SK-N-SH (cell line): ENCODE results near the gene AMFR. TPM values are rescaled to one million over a fixed set of nuclear protein-coding genes. Genes with fewer than 3 reads are reported as not detected.

Source experiments
- CTCF ChIA-PET: fragments of 300-600, 350-600 bp; formaldehyde crosslinking; extraction: SDS; loops from one replicate; lab custom pipeline; 2021; lab: Yijun Ruan, JAX
- POLR2A ChIA-PET: fragments of 350-600 bp; sonication (Branson Sonifier 250); formaldehyde crosslinking; extraction: SDS; loops from one replicate; lab custom pipeline; 2020; ENCODE audit warnings: antibody characterized with exemption, inconsistent platforms; lab: Yijun Ruan, JAX
- DNase-seq: peaks from one replicate; pipeline ENCODE4 v3.0.0; 2012
- H2AFZ ChIP-seq: fragments of 200-600 bp; sonication (generic); 2 replicates; pipeline ENCODE4 v1.8.1; 2016; ENCODE audit warnings: antibody characterized with exemption, mild to moderate bottlenecking, low read depth
- H3F3A ChIP-seq: fragments of 200-600 bp; sonication (generic); replicated peaks from 2 replicates; pipeline ENCODE3; 2016; ENCODE audit warnings: antibody characterized with exemption, mild to moderate bottlenecking; ENCODE audit not compliant: insufficient read depth
- H3K27ac ChIP-seq, 2 experiments: fragments of 200-500 bp in 1 of 2; fragments of 200-600 bp in 1 of 2; sonication (Bioruptor generic) in 1 of 2; sonication (generic), shearing (Covaris generic) in 1 of 2; 2 replicates each; pipeline versions ENCODE4 v1.5.1 to v1.6.1; 2014 to 2016; ENCODE audit warnings: low read depth in 2 of 2, inconsistent platforms in 1 of 2, low read length in 1 of 2, mild to moderate bottlenecking in 1 of 2, mixed read lengths in 1 of 2
- H3K27me3 ChIP-seq: fragments of 200-600 bp; sonication (generic), shearing (Covaris generic); 2 replicates; pipeline ENCODE4 v1.6.1; 2016; ENCODE audit warnings: mixed run types; ENCODE audit not compliant: insufficient read depth
- H3K36me3 ChIP-seq, 2 experiments: fragments of 200-500 bp in 1 of 2; fragments of 200-600 bp in 1 of 2; sonication (Bioruptor generic) in 1 of 2; sonication (generic) in 1 of 2; replicated peaks in 1 of 2; 2 replicates each; pipeline versions ENCODE3 to v1.5.1; 2014 to 2016; ENCODE audit warnings: low read length in 1 of 2, mild to moderate bottlenecking in 1 of 2; ENCODE audit not compliant: insufficient read depth in 2 of 2, control insufficient read depth in 1 of 2
- H3K4me1 ChIP-seq, 2 experiments: fragments of 200-500 bp in 1 of 2; fragments of 200-600 bp in 1 of 2; sonication (Bioruptor generic) in 1 of 2; sonication (generic), shearing (Covaris generic) in 1 of 2; 2 replicates each; pipeline versions ENCODE4 v1.5.1 to v1.6.1; 2014 to 2016; ENCODE audit warnings: low read depth in 1 of 2, low read length in 1 of 2, mixed run types in 1 of 2; ENCODE audit not compliant: insufficient read depth in 2 of 2, control insufficient read depth in 1 of 2
- H3K4me2 ChIP-seq: fragments of 200-600 bp; sonication (generic), shearing (Covaris generic); 2 replicates; pipeline ENCODE4 v1.6.1; 2017; ENCODE audit warnings: mixed run types
- H3K4me3 ChIP-seq, 2 experiments: fragments of 200-500 bp in 1 of 2; fragments of 200-600 bp in 1 of 2; sonication (Bioruptor generic) in 1 of 2; sonication (generic), shearing (Covaris generic) in 1 of 2; 2 replicates each; pipeline versions ENCODE4 v1.5.1 to v1.8.1; 2014 to 2016; ENCODE audit warnings: low read depth in 2 of 2, inconsistent platforms in 1 of 2, low read length in 1 of 2, mild to moderate bottlenecking in 1 of 2, mixed read lengths in 1 of 2, moderate library complexity in 1 of 2
- H3K79me2 ChIP-seq: fragments of 200-600 bp; sonication (generic); 2 replicates; pipeline ENCODE4 v1.8.1; 2017; ENCODE audit warnings: mild to moderate bottlenecking; ENCODE audit not compliant: insufficient read depth
- H3K9ac ChIP-seq: fragments of 200-600 bp; sonication (generic); 2 replicates; pipeline ENCODE4 v1.6.1; 2017; ENCODE audit warnings: mixed run types
- H3K9me2 ChIP-seq: fragments of 200-600 bp; sonication (generic); 2 replicates; pipeline ENCODE4 v1.6.1; 2017; ENCODE audit warnings: mixed run types
- H3K9me3 ChIP-seq: fragments of 200-600 bp; sonication (generic); 2 replicates; pipeline ENCODE4 v1.6.1; 2017; ENCODE audit warnings: mixed run types, mild to moderate bottlenecking, moderate library complexity
- H4K20me1 ChIP-seq: fragments of 200-600 bp; sonication (generic); 2 replicates; pipeline ENCODE4 v1.6.1; 2017; ENCODE audit warnings: mild to moderate bottlenecking, mixed run types; ENCODE audit not compliant: insufficient read depth
- CHD2 ChIP-seq: fragments of 150-350 bp; IDR thresholded peaks from 2 replicates; pipeline ENCODE4 v1.6.1; 2018; ENCODE audit warnings: low read length; ENCODE audit not compliant: partially characterized antibody
- ELF1 ChIP-seq: IDR thresholded peaks from 2 replicates; pipeline ENCODE4 v1.4.0; 2012
- EP300 ChIP-seq, 2 experiments: IDR thresholded peaks; 2 replicates each; pipeline versions ENCODE4 v1.4.0 to v1.6.1; 2012; ENCODE audit warnings: borderline replicate concordance in 1 of 2, low read depth in 1 of 2, low read length in 1 of 2
- EZH2phosphoT487 ChIP-seq: fragments of 200-600 bp; sonication (generic); IDR thresholded peaks from 2 replicates; pipeline ENCODE4 v1.6.1; 2017; ENCODE audit warnings: low read depth, mixed run types, mild to moderate bottlenecking, antibody characterized with exemption, moderate library complexity, borderline replicate concordance
- FOSL2 ChIP-seq: IDR thresholded peaks from 2 replicates; pipeline ENCODE4 v1.4.0; 2012; ENCODE audit warnings: low read depth, mild to moderate bottlenecking, moderate library complexity, borderline replicate concordance
- GABPA ChIP-seq: IDR thresholded peaks from 2 replicates; pipeline ENCODE4 v1.4.0; 2012; ENCODE audit warnings: low read depth, mild to moderate bottlenecking
- GATA2 ChIP-seq: sonication (generic); formaldehyde crosslinking; IDR thresholded peaks from 2 replicates; pipeline ENCODE4 v1.5.0; 2020; ENCODE audit warnings: mild to moderate bottlenecking, missing genetic modification reagents
- JUND ChIP-seq: IDR thresholded peaks from 2 replicates; pipeline ENCODE4 v1.4.0; 2012
- MAX ChIP-seq: IDR thresholded peaks from 2 replicates; pipeline ENCODE4 v1.4.0; 2012; ENCODE audit warnings: low read depth
- MEF2A ChIP-seq: IDR thresholded peaks from 2 replicates; pipeline ENCODE4 v1.4.0; 2012; ENCODE audit warnings: low read depth, borderline replicate concordance
- MXI1 ChIP-seq: IDR thresholded peaks from 2 replicates; pipeline ENCODE4 v1.6.1; 2012; ENCODE audit warnings: mild to moderate bottlenecking, low read depth, low read length, improper control_type of control experiment
- NFIC ChIP-seq: IDR thresholded peaks from 2 replicates; pipeline ENCODE4 v1.4.0; 2012; ENCODE audit warnings: borderline replicate concordance
- NRF1 ChIP-seq: IDR thresholded peaks from 2 replicates; pipeline ENCODE4 v1.6.1; 2012; ENCODE audit warnings: low read depth, mild to moderate bottlenecking, low read length
- RAD21 ChIP-seq: IDR thresholded peaks from 2 replicates; pipeline ENCODE4 v1.6.1; 2012; ENCODE audit warnings: mild to moderate bottlenecking, low read length
- RCOR1 ChIP-seq: fragments of 150-350 bp; IDR thresholded peaks from 2 replicates; pipeline ENCODE4 v1.6.1; 2017; ENCODE audit warnings: antibody characterized with exemption, low read length
- RFX5 ChIP-seq: IDR thresholded peaks from 2 replicates; pipeline ENCODE4 v1.6.1; 2012; ENCODE audit warnings: mild to moderate bottlenecking, improper control_type of control experiment, low read length
- SMC3 ChIP-seq: IDR thresholded peaks from 2 replicates; pipeline ENCODE4 v1.6.1; 2012; ENCODE audit warnings: low read depth, low read length, improper control_type of control experiment
- TCF12 ChIP-seq: IDR thresholded peaks from 2 replicates; pipeline ENCODE4 v1.4.0; 2012
- USF1 ChIP-seq: IDR thresholded peaks from 2 replicates; pipeline ENCODE4 v1.4.0; 2012; ENCODE audit warnings: low read depth, borderline replicate concordance
- YY1 ChIP-seq: IDR thresholded peaks from 2 replicates; pipeline ENCODE4 v1.4.0; 2012; ENCODE audit warnings: low read depth, mild to moderate bottlenecking
- WGBS: methylation state at CpG from one replicate; pipeline ENCODE4 v1.1.6; 2017; ENCODE audit warnings: low lambda C conversion rate; 5-methylcytosine and 5-hydroxymethylcytosine counted together
- polyA plus RNA-seq, 3 experiments: library from polyadenylated mRNA; depleted of rRNA; stranded (reverse); fragments of >200 nt; gene quantifications; 2 replicates each; pipeline ENCODE4 v1.2.3, GENCODE V29; 2012
- TF ChIP-seq, protein P1 (sequence below): fragments of 200-600 bp; sonication (generic); IDR thresholded peaks from 2 replicates; pipeline ENCODE4 v1.6.1; 2017; ENCODE audit warnings: antibody characterized with exemption, mild to moderate bottlenecking, moderate library complexity

Gene AMFR
- polyA plus RNA-seq, 1 of the 3 experiments (the other 2 are of a cell fraction) = 65.3 TPM

GRCh38 chr16:56317998-56318826 lies 107.1 kb downstream of the AMFR start:
- no peaks in the 10 kb centered on the region for H4K20me1 ChIP-seq
- H3K9ac ChIP-seq = no peak overlapping the region
- ChIA-PET POLR2A (interaction anchor here (1.0 kb wide), 1 partner anchor 127 kb away, joined by 6 read pairs; the partner anchor contains the start of gene GNAO1), CTCF (interaction anchor here (0.5 to 7.0 kb wide), 76 partner anchors 9 to 853 kb away, joined by 3 to 104 read pairs (median 4); partner anchors contain the start of gene GNAO1)
- H3K27ac ChIP-seq = peak overlapping the region in 1 of 2 experiments; percentile 16; a peak in 1 of 4 replicates
- no peak for TF ChIP-seq RFX5
- TF ChIP-seq CHD2 = peak; percentile 16
- peak; percentile 96 for TF ChIP-seq RAD21
- TF ChIP-seq SMC3 = peak; percentile 94
- peak; percentile 8; the same call in 1 of the 2 replicates for TF ChIP-seq GATA2
- TF ChIP-seq, protein P1, sequence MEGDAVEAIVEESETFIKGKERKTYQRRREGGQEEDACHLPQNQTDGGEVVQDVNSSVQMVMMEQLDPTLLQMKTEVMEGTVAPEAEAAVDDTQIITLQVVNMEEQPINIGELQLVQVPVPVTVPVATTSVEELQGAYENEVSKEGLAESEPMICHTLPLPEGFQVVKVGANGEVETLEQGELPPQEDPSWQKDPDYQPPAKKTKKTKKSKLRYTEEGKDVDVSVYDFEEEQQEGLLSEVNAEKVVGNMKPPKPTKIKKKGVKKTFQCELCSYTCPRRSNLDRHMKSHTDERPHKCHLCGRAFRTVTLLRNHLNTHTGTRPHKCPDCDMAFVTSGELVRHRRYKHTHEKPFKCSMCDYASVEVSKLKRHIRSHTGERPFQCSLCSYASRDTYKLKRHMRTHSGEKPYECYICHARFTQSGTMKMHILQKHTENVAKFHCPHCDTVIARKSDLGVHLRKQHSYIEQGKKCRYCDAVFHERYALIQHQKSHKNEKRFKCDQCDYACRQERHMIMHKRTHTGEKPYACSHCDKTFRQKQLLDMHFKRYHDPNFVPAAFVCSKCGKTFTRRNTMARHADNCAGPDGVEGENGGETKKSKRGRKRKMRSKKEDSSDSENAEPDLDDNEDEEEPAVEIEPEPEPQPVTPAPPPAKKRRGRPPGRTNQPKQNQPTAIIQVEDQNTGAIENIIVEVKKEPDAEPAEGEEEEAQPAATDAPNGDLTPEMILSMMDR = peak; percentile 84
- no peak for TF ChIP-seq GABPA
- peak; percentile 18; the same call in 1 of the 2 replicates for TF ChIP-seq MXI1
- TF ChIP-seq MEF2A = no peak
- no peak for TF ChIP-seq USF1
- TF ChIP-seq MAX = 0 out of 2 replicates have a peak, but pooled peaks have one; percentile 20
- peak; percentile 97 for DNase-seq
- H3K79me2 ChIP-seq = no peaks in the 10 kb centered on the region
- no peaks in the 10 kb centered on the region for H3K36me3 ChIP-seq
- H3K4me1 ChIP-seq = peaks cover 0 to 25% of the 10 kb centered on the region in 2 experiments; a peak in 1 of 4 replicates
- WGBS = 27% methylated on average over 22 of the region's 28 CpGs
- no peaks in the 10 kb centered on the region for H3K9me2 ChIP-seq
- H3K27me3 ChIP-seq = no peaks in the 10 kb centered on the region; the same call in 1 of the 2 replicates
- H3K4me2 ChIP-seq = no peak overlapping the region
- H3K9me3 ChIP-seq = no peaks in the 10 kb centered on the region
- no peak overlapping the region; a peak in 1 of 4 replicates for H3K4me3 ChIP-seq
- 0 out of 2 replicates have a peak overlapping the region, but pooled peaks have one; percentile 72 for H2AFZ ChIP-seq
- H3F3A ChIP-seq = no peaks in the 10 kb centered on the region

DNA sequence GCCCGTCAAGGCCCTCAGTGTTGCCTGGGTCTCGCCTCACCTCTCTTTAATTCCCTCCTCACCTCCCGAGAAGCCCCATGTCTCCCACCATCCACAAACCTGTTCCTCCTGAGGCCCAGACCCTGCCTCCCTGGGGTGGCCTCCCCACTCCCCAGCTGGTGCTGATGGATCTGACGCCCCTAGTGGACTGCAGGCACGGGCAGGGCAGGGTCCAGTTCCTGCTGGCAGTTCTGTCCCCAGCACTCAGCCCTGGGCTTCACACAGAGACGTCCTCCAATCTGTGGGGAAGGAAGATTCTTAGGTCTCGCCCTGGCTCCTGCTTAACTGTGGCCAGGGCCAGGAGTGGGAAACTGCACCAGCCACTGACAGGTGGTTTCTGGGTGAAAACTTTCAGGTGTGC lies 108.8 kb downstream of the AMFR start:
- CTCF ChIA-PET = interaction anchor here (1.0 to 7.0 kb wide), 5 partner anchors 16 to 373 kb away, joined by 3 to 104 read pairs (median 21); no protein-coding TSS in a partner anchor
- WGBS = 43% methylated on average over 7 of the region's 7 CpGs

More for the DNA sequence above, 108.8 kb downstream of the AMFR start:
- no peak for DNase-seq
- Histone ChIP-seq H2AFZ (no peak overlapping the region), H3K36me3 (no peaks in the 10 kb centered on the region), H3K9me3 (no peaks in the 10 kb centered on the region), H3K4me1 (peaks cover 0 to 30% of the 10 kb centered on the region in 2 experiments; a peak in 1 of 4 replicates), H3K9me2 (no peaks in the 10 kb centered on the region), H3K4me3 (no peak overlapping the region), H4K20me1 (no peaks in the 10 kb centered on the region), H3K79me2 (no peaks in the 10 kb centered on the region), H3K27ac (no peak overlapping the region), H3K9ac (no peak overlapping the region), H3K27me3 (no peaks in the 10 kb centered on the region; the same call in 1 of the 2 replicates), H3K4me2 (no peak overlapping the region), H3F3A (no peaks in the 10 kb centered on the region)
- POLR2A ChIA-PET = no interaction called here
- TF ChIP-seq NFIC = no peak
- TF ChIP-seq CHD2 = no peak
- no peak for TF ChIP-seq JUND
- no peak for TF ChIP-seq EZH2phosphoT487
- no peak for TF ChIP-seq TCF12
- no peak for TF ChIP-seq MEF2A
- no peak for TF ChIP-seq ELF1
- no peak for TF ChIP-seq EP300 (IDR thresholded peaks at IDR 0.05; ENCODE audit: borderline replicate concordance in 1 of 2, low read depth in 1 of 2, low read length in 1 of 2)
- TF ChIP-seq YY1 = no peak
- TF ChIP-seq NRF1 = no peak
- no peak for TF ChIP-seq RCOR1
- TF ChIP-seq SMC3 = no peak
- TF ChIP-seq FOSL2 = no peak
